Measurements from ENCODE around the gene ARHGAP26.

ARHGAP26 gene

GRCh38 chr5:142860270-142860669 is 90.1 kb downstream of the ARHGAP26 start:
- no peaks in the 10 kb centered on the region for H3K27me3 ChIP-seq (ENCODE audit: control insufficient read depth in 1 of 2, insufficient read depth in 1 of 2, low read length in 2 of 2)
- H3K14ac ChIP-seq (ENCODE audit: low read length in 2 of 2): no peak overlapping the region
- H3K9ac ChIP-seq (ENCODE audit: low read length): no peak overlapping the region
- peaks cover 39% of the 10 kb centered on the region for H3K79me1 ChIP-seq (replicated peaks; ENCODE audit: low read length, poor library complexity, severe bottlenecking)
- H2AFZ ChIP-seq (ENCODE audit: low read depth, low read length): no peak overlapping the region
- H2BK15ac ChIP-seq (ENCODE audit: low read depth, poor library complexity, severe bottlenecking): no peak overlapping the region
- no peak overlapping the region for H3K27ac ChIP-seq (ENCODE audit: low read length, poor library complexity, severe bottlenecking)
- H2AK5ac ChIP-seq (ENCODE audit: low read length, severe bottlenecking): no peak overlapping the region
- 98% methylated on average over 2 of the region's 2 CpGs for WGBS
- no peak overlapping the region for H3K18ac ChIP-seq (ENCODE audit: low read depth in 1 of 2, low read length in 2 of 2)
- H3K4me1 ChIP-seq (ENCODE audit: control insufficient read depth, insufficient read depth, low read depth, low read length): peaks cover 7% of the 10 kb centered on the region
- H2BK5ac ChIP-seq (ENCODE audit: low read depth, low read length, poor library complexity, severe bottlenecking): no peak overlapping the region
- no peak overlapping the region for H4K91ac ChIP-seq (ENCODE audit: low read length)
- no peak overlapping the region for H4K8ac ChIP-seq (ENCODE audit: low read length)
- no peak overlapping the region for H3K4ac ChIP-seq (ENCODE audit: low read depth in 1 of 2, low read length in 2 of 2)
- no peak overlapping the region for H3K23ac ChIP-seq (ENCODE audit: low read length in 2 of 2)
- H2BK120ac ChIP-seq (ENCODE audit: low read depth, low read length): no peak overlapping the region
- no peak overlapping the region for H3K4me2 ChIP-seq (ENCODE audit: low read length, poor library complexity, severe bottlenecking)
- H3K36me3 ChIP-seq (ENCODE audit: control insufficient read depth in 1 of 2, insufficient read depth in 2 of 2, low read depth in 1 of 2, low read length in 2 of 2): no peaks in the 10 kb centered on the region
- no peaks in the 10 kb centered on the region for H3K9me3 ChIP-seq (ENCODE audit: control insufficient read depth, low read length)
- H2BK12ac ChIP-seq (ENCODE audit: low read length in 2 of 2): no peak overlapping the region
- no peak overlapping the region for H3K4me3 ChIP-seq (ENCODE audit: insufficient read depth in 1 of 2, low read depth in 1 of 2, low read length in 2 of 2)
- no peak for DNase-seq

- Histone ChIP-seq H2BK5ac (ENCODE audit: low read depth, low read length, poor library complexity, severe bottlenecking) (no peak overlapping the region), H3K14ac (ENCODE audit: low read length in 2 of 2) (no peak overlapping the region), H2BK12ac (ENCODE audit: low read length in 2 of 2) (no peak overlapping the region), H2BK15ac (ENCODE audit: low read depth, poor library complexity, severe bottlenecking) (no peak overlapping the region), H3K27me3 (ENCODE audit: control insufficient read depth in 1 of 2, insufficient read depth in 1 of 2, low read length in 2 of 2) (no peaks in the 10 kb centered on the region), H3K18ac (ENCODE audit: low read depth in 1 of 2, low read length in 2 of 2) (no peak overlapping the region), H3K79me1 (replicated peaks; ENCODE audit: low read length, poor library complexity, severe bottlenecking) (peaks cover 33% of the 10 kb centered on the region), H4K8ac (ENCODE audit: low read length) (no peak overlapping the region), H3K4me3 (ENCODE audit: insufficient read depth in 1 of 2, low read depth in 1 of 2, low read length in 2 of 2) (no peak overlapping the region), H3K36me3 (ENCODE audit: control insufficient read depth in 1 of 2, insufficient read depth in 2 of 2, low read depth in 1 of 2, low read length in 2 of 2) (no peaks in the 10 kb centered on the region), H3K23ac (ENCODE audit: low read length in 2 of 2) (no peak overlapping the region), H3K4ac (ENCODE audit: low read depth in 1 of 2, low read length in 2 of 2) (no peak overlapping the region), H2AK5ac (ENCODE audit: low read length, severe bottlenecking) (peak overlapping the region; percentile 65), H3K27ac (ENCODE audit: low read length, poor library complexity, severe bottlenecking) (no peak overlapping the region), H3K9me3 (ENCODE audit: control insufficient read depth, low read length) (no peaks in the 10 kb centered on the region), H3K4me1 (ENCODE audit: control insufficient read depth, insufficient read depth, low read depth, low read length) (peaks cover 7% of the 10 kb centered on the region), H3K9ac (ENCODE audit: low read length) (no peak overlapping the region), H2AFZ (ENCODE audit: low read depth, low read length) (no peak overlapping the region), H2BK120ac (ENCODE audit: low read depth, low read length) (no peak overlapping the region), H3K4me2 (ENCODE audit: low read length, poor library complexity, severe bottlenecking) (no peak overlapping the region), H4K91ac (ENCODE audit: low read length) (no peak overlapping the region)
- no peak for DNase-seq
- 98% methylated on average over 7 of the region's 7 CpGs for WGBS
These were observed 90.8 kb downstream of the ARHGAP26 start for GRCh38 chr5:142861011-142861410.

GRCh38 chr5:142862594-142862993 is 92.4 kb downstream of the ARHGAP26 start:
- no peak overlapping the region for H3K4me3 ChIP-seq (ENCODE audit: insufficient read depth in 1 of 2, low read depth in 1 of 2, low read length in 2 of 2)
- DNase-seq: no peak
- no peak overlapping the region for H3K27ac ChIP-seq (ENCODE audit: low read length, poor library complexity, severe bottlenecking)
- H2BK120ac ChIP-seq (ENCODE audit: low read depth, low read length): no peak overlapping the region
- H3K4me1 ChIP-seq (ENCODE audit: control insufficient read depth, insufficient read depth, low read depth, low read length): peaks cover 7% of the 10 kb centered on the region
- H3K23ac ChIP-seq (ENCODE audit: low read length in 2 of 2): no peak overlapping the region
- no peaks in the 10 kb centered on the region for H3K36me3 ChIP-seq (ENCODE audit: control insufficient read depth in 1 of 2, insufficient read depth in 2 of 2, low read depth in 1 of 2, low read length in 2 of 2)
- no peak overlapping the region for H2BK12ac ChIP-seq (ENCODE audit: low read length in 2 of 2)
- no peak overlapping the region for H2AK5ac ChIP-seq (ENCODE audit: low read length, severe bottlenecking)
- H3K79me1 ChIP-seq (replicated peaks; ENCODE audit: low read length, poor library complexity, severe bottlenecking): peaks cover 33% of the 10 kb centered on the region
- no peak overlapping the region for H4K91ac ChIP-seq (ENCODE audit: low read length)
- no peak overlapping the region for H3K18ac ChIP-seq (ENCODE audit: low read depth in 1 of 2, low read length in 2 of 2)
- H3K4me2 ChIP-seq (ENCODE audit: low read length, poor library complexity, severe bottlenecking): no peak overlapping the region
- H4K8ac ChIP-seq (ENCODE audit: low read length): no peak overlapping the region
- H2BK15ac ChIP-seq (ENCODE audit: low read depth, poor library complexity, severe bottlenecking): no peak overlapping the region
- H2BK5ac ChIP-seq (ENCODE audit: low read depth, low read length, poor library complexity, severe bottlenecking): no peak overlapping the region
- no peak overlapping the region for H3K14ac ChIP-seq (ENCODE audit: low read length in 2 of 2)
- H2AFZ ChIP-seq (ENCODE audit: low read depth, low read length): no peak overlapping the region
- no peaks in the 10 kb centered on the region for H3K9me3 ChIP-seq (ENCODE audit: control insufficient read depth, low read length)
- H3K4ac ChIP-seq (ENCODE audit: low read depth in 1 of 2, low read length in 2 of 2): no peak overlapping the region
- H3K9ac ChIP-seq (ENCODE audit: low read length): peak overlapping the region; percentile 63
- no peaks in the 10 kb centered on the region for H3K27me3 ChIP-seq (ENCODE audit: control insufficient read depth in 1 of 2, insufficient read depth in 1 of 2, low read length in 2 of 2)
- 98% methylated on average over 3 of the region's 4 CpGs for WGBS

- Histone ChIP-seq H2BK120ac (ENCODE audit: low read depth, low read length) (no peak overlapping the region), H3K14ac (ENCODE audit: low read length in 2 of 2) (no peak overlapping the region), H3K9ac (ENCODE audit: low read length) (no peak overlapping the region), H3K27ac (ENCODE audit: low read length, poor library complexity, severe bottlenecking) (no peak overlapping the region), H2AK5ac (ENCODE audit: low read length, severe bottlenecking) (no peak overlapping the region), H2BK12ac (ENCODE audit: low read length in 2 of 2) (no peak overlapping the region), H2BK5ac (ENCODE audit: low read depth, low read length, poor library complexity, severe bottlenecking) (no peak overlapping the region), H3K18ac (ENCODE audit: low read depth in 1 of 2, low read length in 2 of 2) (no peak overlapping the region), H3K4ac (ENCODE audit: low read depth in 1 of 2, low read length in 2 of 2) (no peak overlapping the region), H3K4me2 (ENCODE audit: low read length, poor library complexity, severe bottlenecking) (no peak overlapping the region), H2BK15ac (ENCODE audit: low read depth, poor library complexity, severe bottlenecking) (no peak overlapping the region), H3K27me3 (ENCODE audit: control insufficient read depth in 1 of 2, insufficient read depth in 1 of 2, low read length in 2 of 2) (no peaks in the 10 kb centered on the region), H2AFZ (ENCODE audit: low read depth, low read length) (no peak overlapping the region), H4K8ac (ENCODE audit: low read length) (no peak overlapping the region), H3K23ac (ENCODE audit: low read length in 2 of 2) (no peak overlapping the region), H3K4me3 (ENCODE audit: insufficient read depth in 1 of 2, low read depth in 1 of 2, low read length in 2 of 2) (no peak overlapping the region), H3K9me3 (ENCODE audit: control insufficient read depth, low read length) (no peaks in the 10 kb centered on the region), H3K4me1 (ENCODE audit: control insufficient read depth, insufficient read depth, low read depth, low read length) (peaks cover 7% of the 10 kb centered on the region), H4K91ac (ENCODE audit: low read length) (no peak overlapping the region), H3K36me3 (ENCODE audit: control insufficient read depth in 1 of 2, insufficient read depth in 2 of 2, low read depth in 1 of 2, low read length in 2 of 2) (no peaks in the 10 kb centered on the region), H3K79me1 (replicated peaks; ENCODE audit: low read length, poor library complexity, severe bottlenecking) (peaks cover 39% of the 10 kb centered on the region)
- DNase-seq: no peak
- 29% methylated on average over 5 of the region's 5 CpGs for WGBS
These were observed 93.7 kb downstream of the ARHGAP26 start for GRCh38 chr5:142863856-142864255.
